ENCODE results near the gene SDHAF2. TPM values are rescaled to one million over a fixed set of nuclear protein-coding genes. Genes with fewer than 3 reads are reported as not detected.

Gene SDHAF2
- polyA plus RNA-seq, 3 donors, result 45.5 to 70.2 (median 64.8) TPM

DNA sequence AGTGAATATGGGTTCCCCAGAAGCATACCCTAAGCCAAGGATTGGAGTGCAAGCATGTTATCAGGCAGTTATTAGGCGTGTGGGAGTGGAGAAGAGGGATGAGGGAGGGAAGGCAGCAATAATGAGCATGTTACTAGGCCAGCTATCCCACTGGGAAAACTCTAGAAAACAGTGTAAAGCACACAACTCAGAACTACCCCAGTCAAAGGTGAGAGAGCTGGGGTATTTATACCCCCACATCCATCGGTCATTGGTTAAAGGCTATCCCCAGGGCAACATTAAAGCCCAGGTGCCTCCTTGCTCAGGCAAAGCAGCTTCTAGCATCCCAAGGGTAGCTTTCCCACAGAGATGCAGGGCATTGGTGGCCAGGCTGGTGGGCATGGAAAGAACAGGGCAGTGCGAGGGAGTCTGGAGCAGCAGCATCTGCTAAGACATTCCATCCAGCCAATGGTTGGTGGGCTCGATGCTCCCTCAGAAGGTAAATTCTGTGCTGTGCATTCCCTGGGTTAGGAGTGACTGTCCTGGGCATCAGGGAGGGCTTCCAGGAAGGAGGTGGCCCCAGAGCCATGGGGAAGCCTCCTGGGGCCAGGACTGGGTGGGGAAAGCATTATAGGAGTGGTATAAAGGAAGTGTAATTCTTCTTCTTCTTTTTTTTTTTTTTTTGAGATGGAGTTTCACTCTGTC is 57.6 kb downstream of the SDHAF2 start:
- H3K27me3 ChIP-seq (ENCODE audit: control insufficient read depth in 2 of 2, insufficient read depth in 2 of 2, low read length in 2 of 2), result no peaks in the 10 kb centered on the region
- no peak for TF ChIP-seq CTCF (IDR thresholded peaks at IDR 0.05)
- H3K4me3 Mint-ChIP-seq, result no peak overlapping the region
- peaks cover 4 to 6% (median 5%) of the 10 kb centered on the region in 3 donors for H3K27me3 Mint-ChIP-seq (ENCODE audit: low read depth in 3 of 3)
- H3K4me2 ChIP-seq (replicated peaks; ENCODE audit: extremely low read depth, low read length, poor library complexity, severe bottlenecking), result no peak overlapping the region
- H3K27ac ChIP-seq (ENCODE audit: low read depth in 1 of 2, low read length in 2 of 2), result no peak overlapping the region
- no peaks in the 10 kb centered on the region for H3K9me3 ChIP-seq (replicated peaks in 1 of 2; ENCODE audit: control insufficient read depth in 1 of 2, insufficient read depth in 1 of 2, low read length in 2 of 2)
- intact Hi-C loops (cut with micrococcal nuclease), result loop anchor here in 1 of 2 donors (10.0 kb wide), 1 partner anchor 147 kb away; no protein-coding TSS in a partner anchor
- no peak overlapping the region for H2AFZ ChIP-seq (ENCODE audit: insufficient read depth, low read depth, low read length, poor library complexity, severe bottlenecking)
- H3K27ac Mint-ChIP-seq, result peak overlapping the region in 1 of 7 donors; percentile 55
- H3K4me3 ChIP-seq (replicated peaks in 1 of 3; ENCODE audit: low read depth in 2 of 3, low read length in 3 of 3), result no peak overlapping the region
- H3K36me3 Mint-ChIP-seq, result peaks cover 0 to 3% of the 10 kb centered on the region in 2 donors
- DNase-seq, result no peak
- no peaks in the 10 kb centered on the region for H3K36me3 ChIP-seq (replicated peaks in 1 of 2; ENCODE audit: control insufficient read depth in 1 of 2, insufficient read depth in 2 of 2, low read length in 2 of 2)
- 96% methylated on average over 3 of the region's 4 CpGs for WGBS (ENCODE audit: insufficient coverage)
- no peaks in the 10 kb centered on the region for H3K4me1 Mint-ChIP-seq
- no peaks in the 10 kb centered on the region for H3K4me1 ChIP-seq (ENCODE audit: control insufficient read depth in 1 of 2, insufficient read depth in 2 of 2, low read length in 2 of 2)
- H3K9me3 Mint-ChIP-seq, result peaks cover 0 to 9% (median 0%) of the 10 kb centered on the region in 7 donors
- no peaks in the 10 kb centered on the region for H3K79me2 ChIP-seq (ENCODE audit: insufficient read depth, low read length)
- no peaks in the 10 kb centered on the region for H4K20me1 ChIP-seq (ENCODE audit: insufficient read depth, low read length)
- no peak overlapping the region for H3K9ac ChIP-seq (ENCODE audit: insufficient read depth, low read length, poor library complexity, severe bottlenecking)

- peaks cover 0 to 9% (median 0%) of the 10 kb centered on the region in 7 donors for H3K9me3 Mint-ChIP-seq
- no peak for TF ChIP-seq CTCF (IDR thresholded peaks at IDR 0.05)
- Histone ChIP-seq H3K4me2 (replicated peaks; ENCODE audit: extremely low read depth, low read length, poor library complexity, severe bottlenecking) (no peak overlapping the region), H3K36me3 (replicated peaks in 1 of 2; ENCODE audit: control insufficient read depth in 1 of 2, insufficient read depth in 2 of 2, low read length in 2 of 2) (no peaks in the 10 kb centered on the region), H3K4me1 (ENCODE audit: control insufficient read depth in 1 of 2, insufficient read depth in 2 of 2, low read length in 2 of 2) (no peaks in the 10 kb centered on the region), H3K9ac (ENCODE audit: insufficient read depth, low read length, poor library complexity, severe bottlenecking) (no peak overlapping the region), H3K9me3 (replicated peaks in 1 of 2; ENCODE audit: control insufficient read depth in 1 of 2, insufficient read depth in 1 of 2, low read length in 2 of 2) (no peaks in the 10 kb centered on the region), H2AFZ (ENCODE audit: insufficient read depth, low read depth, low read length, poor library complexity, severe bottlenecking) (no peak overlapping the region), H3K27me3 (ENCODE audit: control insufficient read depth in 2 of 2, insufficient read depth in 2 of 2, low read length in 2 of 2) (no peaks in the 10 kb centered on the region), H4K20me1 (ENCODE audit: insufficient read depth, low read length) (no peaks in the 10 kb centered on the region), H3K4me3 (replicated peaks in 1 of 3; ENCODE audit: low read depth in 2 of 3, low read length in 3 of 3) (no peak overlapping the region), H3K79me2 (ENCODE audit: insufficient read depth, low read length) (no peaks in the 10 kb centered on the region), H3K27ac (ENCODE audit: low read depth in 1 of 2, low read length in 2 of 2) (no peak overlapping the region)
- no peak for DNase-seq
- intact Hi-C loops (cut with micrococcal nuclease), result loop anchor here in 1 of 2 donors (10.0 kb wide), 1 partner anchor 146 kb away; no protein-coding TSS in a partner anchor
- H3K27me3 Mint-ChIP-seq (ENCODE audit: low read depth in 3 of 3), result peaks cover 5 to 7% (median 6%) of the 10 kb centered on the region in 3 donors
- no peaks in the 10 kb centered on the region for H3K4me1 Mint-ChIP-seq
- H3K4me3 Mint-ChIP-seq, result no peak overlapping the region
- WGBS (ENCODE audit: insufficient coverage), result 82% methylated on average over 17 of the region's 19 CpGs
- peak overlapping the region in 1 of 7 donors; percentile 4 for H3K27ac Mint-ChIP-seq
- H3K36me3 Mint-ChIP-seq, result peaks cover 0 to 3% of the 10 kb centered on the region in 2 donors
Observed at GRCh38 chr11:61488651-61489291, 58.8 kb downstream of the SDHAF2 start.
